GM18951 (cell line): Measurements from ENCODE around the gene HYAL3.
"Not testable (repeated sequence)": the region's sequence is repeated elsewhere in the genome, so short reads cannot be mapped to it uniquely, and the experiment has no call there.

Source experiments
- POLR2A ChIP-seq: IDR thresholded peaks from 4 replicates; pipeline ENCODE4 v1.6.1; 2011; ENCODE audit warnings: mild to moderate bottlenecking; ENCODE audit not compliant: insufficient read length, insufficient read depth; ENCODE audit errors: extremely low read depth
- in situ Hi-C: fragments of 300-500 bp; cut with MboI; formaldehyde crosslinking; loops from one replicate; pipeline ENCODE4 v1.12.0; 2022; ENCODE audit warnings: low sequenced_read_pairs, mixed read lengths, inconsistent platforms; ENCODE audit not compliant: unreplicated experiment

Gene HYAL3

DNA sequence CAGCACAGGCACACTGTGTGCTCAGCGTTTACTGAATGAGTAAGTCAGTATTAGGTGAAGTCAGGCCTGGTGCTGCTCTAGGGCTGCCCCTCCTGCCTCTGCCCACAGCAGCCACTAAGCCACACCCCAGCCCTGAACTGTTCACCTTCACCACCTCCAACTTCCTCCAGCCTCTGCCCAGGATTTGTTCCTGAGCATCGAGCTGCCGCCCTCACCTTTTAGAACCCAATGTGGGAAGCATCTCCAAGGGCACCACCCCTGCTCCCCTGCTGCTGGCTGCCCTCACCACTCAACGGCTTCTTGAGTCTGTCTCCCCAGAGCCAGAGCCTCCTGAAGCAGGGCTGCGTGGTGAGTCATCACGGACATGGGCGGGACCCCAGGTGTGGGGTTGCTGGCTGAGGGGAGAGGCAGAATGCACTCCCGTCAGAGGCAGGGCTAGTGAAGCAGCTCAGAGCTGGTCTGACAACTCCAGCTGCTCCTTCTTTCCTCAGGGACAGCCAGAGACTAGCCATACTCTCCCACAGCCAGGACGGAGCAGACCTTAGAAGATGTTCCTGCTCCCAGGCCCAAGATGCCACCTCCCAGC, 17.5 kb upstream of the HYAL3 start:
- in situ Hi-C loops: no loop called here
- TF ChIP-seq POLR2A: no peak

- in situ Hi-C loops: no loop called here
- TF ChIP-seq POLR2A: no peak
Measured at GRCh38 chr3:50314816-50315215, 15.6 kb upstream of the HYAL3 start.

DNA sequence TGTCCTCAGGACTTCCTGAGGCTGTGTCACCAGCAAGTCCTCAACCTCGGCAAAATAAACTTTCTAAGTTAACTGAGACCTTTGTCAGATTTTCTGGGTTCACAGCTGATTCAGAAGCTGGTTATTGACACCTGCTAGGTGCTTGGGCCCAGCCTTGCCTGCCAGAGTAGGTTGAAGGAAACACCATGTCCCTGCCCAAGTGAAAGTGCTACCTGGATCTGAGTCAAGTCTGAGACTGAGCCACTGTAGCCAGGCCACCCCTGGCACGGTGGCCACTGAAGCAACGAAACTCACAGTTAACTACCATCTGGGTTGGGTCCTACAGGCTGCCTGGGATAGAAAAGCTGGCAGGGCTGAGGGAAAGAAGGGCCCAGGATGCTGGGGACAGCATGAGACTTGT, 15.1 kb upstream of the HYAL3 start:
- TF ChIP-seq POLR2A: no peak
- in situ Hi-C loops: no loop called here

- in situ Hi-C loops: not testable (repeated sequence)
Measured at GRCh38 chr3:50312041-50312440, 12.8 kb upstream of the HYAL3 start.

GRCh38 chr3:50304601-50305000, 5.4 kb upstream of the HYAL3 start:
- TF ChIP-seq POLR2A: no peak
- in situ Hi-C loops: no loop called here

DNA sequence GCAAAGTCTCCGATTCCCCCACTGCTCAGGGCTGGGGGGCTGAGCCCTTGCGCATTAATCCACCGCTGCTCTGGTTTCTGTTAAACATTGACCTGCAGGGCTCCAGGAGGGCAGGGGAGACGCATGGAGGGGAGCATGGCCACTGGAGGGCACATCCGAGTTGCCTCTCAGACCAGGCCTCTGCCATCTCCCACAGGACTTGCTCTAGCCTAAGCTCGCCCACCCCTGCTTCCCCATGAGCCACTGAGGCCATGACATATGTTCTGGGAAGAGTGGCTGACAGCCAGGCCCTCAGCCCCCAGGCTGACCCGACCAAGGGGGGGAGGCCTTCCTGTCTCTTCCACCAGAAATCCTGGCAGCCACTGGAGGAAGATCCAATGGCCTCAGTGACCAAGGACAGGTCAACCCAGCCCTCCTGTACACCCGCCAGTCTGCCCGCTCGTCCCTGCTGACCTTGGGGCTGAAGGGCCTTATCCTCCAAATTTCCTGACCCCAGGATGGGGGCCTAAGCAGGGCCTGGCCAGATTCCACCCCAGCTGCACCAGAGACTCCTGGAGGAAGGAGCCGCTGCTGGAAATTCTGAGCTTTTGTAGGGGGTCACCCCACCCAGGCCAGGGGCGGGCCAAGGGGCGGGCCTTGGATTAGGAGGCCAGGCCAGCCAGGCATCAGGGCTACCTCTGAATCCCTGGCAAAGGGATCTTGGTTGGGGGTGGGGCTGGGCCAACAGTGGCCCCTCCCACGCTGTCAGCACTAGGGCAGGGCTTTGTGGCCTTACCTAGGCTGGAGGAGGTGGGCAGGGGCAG, 4.0 kb upstream of the HYAL3 start, which contains the start of gene HYAL1:
Gene HYAL1, minus strand, starts transcription at position 562 of the 803 bp plus-strand sequence. CDS start 618 bp downstream, outside the sequence.
- in situ Hi-C loops: no loop called here

GRCh38 chr3:50302095-50303012, 3.1 kb upstream of the HYAL3 start:
- TF ChIP-seq POLR2A: no peak
- in situ Hi-C loops: no loop called here

More for the DNA sequence above, 4.0 kb upstream of the HYAL3 start, which contains the start of gene HYAL1:
- no peak for TF ChIP-seq POLR2A

GRCh38 chr3:50300681-50301254, 1.6 kb upstream of the HYAL3 start:
- TF ChIP-seq POLR2A: no peak
- in situ Hi-C loops: no loop called here

DNA sequence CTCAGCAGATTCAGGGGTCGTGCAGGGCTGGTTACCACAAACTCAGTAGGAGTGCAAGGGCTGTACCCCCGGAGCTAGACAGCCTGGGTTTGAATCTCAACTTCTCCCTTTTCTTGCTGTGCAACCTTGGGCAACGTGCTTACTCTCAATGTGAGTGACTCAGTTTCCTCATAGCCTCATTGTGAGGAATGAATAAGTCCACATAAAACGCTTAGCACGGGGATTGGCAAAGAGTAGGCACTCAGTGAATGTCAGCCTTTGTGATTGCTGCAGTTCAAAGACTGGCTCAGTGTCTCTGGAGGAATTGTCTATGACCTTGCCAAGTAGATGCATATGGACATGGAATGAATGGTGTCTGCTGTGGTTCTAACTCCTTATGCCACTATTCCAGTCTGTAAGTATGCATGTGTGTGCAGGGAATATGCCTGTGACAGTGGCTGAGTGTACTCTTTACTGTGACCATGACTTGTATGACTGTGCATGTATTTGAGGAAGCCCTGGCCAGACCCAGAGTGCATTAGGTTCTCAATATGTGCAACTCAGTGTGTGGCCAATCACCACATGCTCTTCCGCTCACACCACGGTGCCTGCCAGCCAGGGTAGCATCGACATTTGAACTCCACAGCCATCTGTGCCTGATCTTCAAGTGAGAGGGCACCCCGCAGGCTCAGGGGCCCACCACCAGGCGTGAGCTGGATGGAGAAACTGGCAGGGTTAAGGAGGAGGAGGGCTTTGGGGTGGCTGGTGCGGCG, 900 bp upstream of the HYAL3 start:
- TF ChIP-seq POLR2A: no peak
- in situ Hi-C loops: no loop called here

- in situ Hi-C loops: no loop called here
- no peak for TF ChIP-seq POLR2A
Measured at GRCh38 chr3:50299638-50299928, 378 bp upstream of the HYAL3 start.

DNA sequence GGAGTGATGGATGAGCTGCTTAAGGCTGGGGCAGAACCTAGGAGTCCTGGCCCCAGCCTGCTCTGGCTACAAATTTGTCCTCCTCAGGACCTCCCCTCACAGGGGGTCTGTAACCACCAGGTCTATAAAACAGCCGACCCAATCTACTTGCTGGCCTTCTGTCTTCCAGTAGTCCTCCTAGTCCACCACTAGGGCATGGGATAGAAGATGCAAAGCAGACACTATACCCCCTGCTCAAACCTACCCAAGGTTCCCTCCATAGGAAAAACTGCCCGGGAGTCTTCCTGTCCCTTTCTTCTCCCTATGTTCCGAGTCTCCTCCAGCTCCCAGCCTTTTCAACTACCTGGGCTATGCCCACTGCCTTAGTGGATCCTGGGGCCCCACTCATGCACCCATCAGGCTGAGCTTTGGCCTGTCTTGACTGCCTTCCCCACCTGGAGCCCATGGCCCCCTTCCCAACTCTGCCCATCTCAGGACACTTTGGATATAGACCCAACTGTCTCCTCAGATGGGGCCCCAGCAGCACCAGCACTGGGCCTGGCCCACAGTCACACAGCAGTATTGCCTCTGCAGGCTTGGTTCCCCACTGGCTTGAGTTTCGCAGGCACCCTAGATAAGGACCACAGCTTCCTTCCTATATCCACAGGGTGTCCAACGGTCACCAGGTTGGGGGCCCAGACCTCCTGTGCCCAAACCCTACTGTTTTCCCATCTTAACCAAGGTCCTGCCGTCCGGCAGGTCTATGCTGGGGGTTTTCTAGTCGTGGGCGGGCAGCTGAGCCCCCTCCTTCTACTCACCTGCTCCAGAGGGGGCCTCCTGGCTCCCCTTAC, 1.1 kb downstream of the HYAL3 start:
- in situ Hi-C loops: no loop called here
- TF ChIP-seq POLR2A: no peak

DNA sequence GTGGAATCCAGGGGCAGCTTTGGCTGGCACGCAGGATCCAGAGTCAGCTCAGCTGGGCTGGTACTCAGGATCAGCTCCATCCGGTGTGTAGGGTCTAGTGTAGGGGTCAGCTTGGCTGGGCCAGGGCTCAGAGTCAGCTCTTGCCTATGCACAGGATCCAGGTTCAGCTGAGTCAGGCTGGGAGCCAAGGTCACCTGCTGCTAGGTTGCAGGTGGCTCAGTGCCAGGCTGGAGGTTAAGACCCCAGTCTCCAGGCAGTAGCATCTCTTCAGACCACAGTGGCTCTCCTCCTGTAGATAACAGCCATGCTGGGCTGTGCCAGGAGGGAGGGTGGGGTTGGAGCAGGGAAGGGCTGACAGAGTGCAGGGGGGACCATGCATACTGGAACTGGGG, 1.8 kb downstream of the HYAL3 start:
- in situ Hi-C loops: no loop called here
- no peak for TF ChIP-seq POLR2A
